Articular chondrocyte of knee joint (primary cell): ENCODE results near the gene CLEC4E. TPM values are rescaled to one million over a fixed set of nuclear protein-coding genes. Genes with fewer than 3 reads are reported as not detected.

ENCODE experiments used
- small RNA-seq: library from RNA; depleted of rRNA; stranded (forward); fragments of <200 nt; gene quantifications from one replicate; pipeline ENCODE3, GENCODE V24; 2012
- total RNA-seq: library from RNA; depleted of rRNA; stranded (reverse); fragments of >200 nt; gene quantifications from 2 replicates; pipeline ENCODE4 v1.2.3, GENCODE V29; 2012

Gene CLEC4E
- not detected in 2 replicates for total RNA-seq

GRCh38 chr12:8540831-8541230 lies at the start of gene CLEC4E:
Gene CLEC4E (minus strand): TSS chr12:8540905. CDS start chr12:8540797, 108 bp downstream.

GRCh38 chr12:8513256-8513655 lies 27.4 kb downstream of the CLEC4E start, which contains the start of gene CLEC4D:
Gene CLEC4D (plus strand): TSS chr12:8513503. CDS start chr12:8513733, 230 bp downstream.

Small RNA genes lying within 50 kb of the gene (small RNA-seq; reads per million reads assigned to genes)
- not detected for gene RNU6-275P

Other genes with a start within 250 kb of the CLEC4E start
- gene CLEC6A, start 84.9 kb downstream of the CLEC4E start, total RNA-seq, result not detected in 2 replicates
- not detected in 2 replicates for gene CLEC4D, start 27.4 kb downstream of the CLEC4E start, total RNA-seq
- not detected in 2 replicates for gene AICDA, start 72.0 kb upstream of the CLEC4E start, total RNA-seq
- gene MFAP5, start 121.9 kb upstream of the CLEC4E start, total RNA-seq, result 6.4 and 12.3 TPM in 2 replicates
- gene RIMKLB, start 157.1 kb upstream of the CLEC4E start, total RNA-seq, result 16.5 and 18.1 TPM in 2 replicates